Chondrocyte (in vitro differentiated cells): ENCODE measurements around the gene TMEM258. TPM values are rescaled to one million over a fixed set of nuclear protein-coding genes. Genes with fewer than 3 reads are reported as not detected.

Experiments used
- DNase-seq: peaks from one replicate; pipeline ENCODE4 v3.0.0; 2021; ENCODE audit warnings: mixed read lengths, low spot score
- H3K27ac Mint-ChIP-seq: one replicate; pipeline ENCODE4 v1.8.0; 2021; ENCODE audit warnings: mild to moderate bottlenecking, moderate library complexity, mixed read lengths; ENCODE audit not compliant: unreplicated experiment
- H3K27me3 Mint-ChIP-seq: 2 replicates; pipeline ENCODE4 v1.8.0; 2021; ENCODE audit warnings: low read depth, mixed read lengths
- H3K36me3 Mint-ChIP-seq: 2 replicates; pipeline ENCODE4 v1.8.0; 2021; ENCODE audit warnings: low read depth, mixed read lengths
- H3K4me1 Mint-ChIP-seq: 2 replicates; pipeline ENCODE4 v1.8.0; 2021; ENCODE audit warnings: low read depth, mild to moderate bottlenecking, mixed read lengths
- H3K4me3 Mint-ChIP-seq: one replicate; pipeline ENCODE4 v1.8.0; 2021; ENCODE audit warnings: mild to moderate bottlenecking, moderate library complexity, mixed read lengths; ENCODE audit not compliant: unreplicated experiment
- H3K9me3 Mint-ChIP-seq: 2 replicates; pipeline ENCODE4 v1.8.0; 2021; ENCODE audit warnings: low read depth, mixed read lengths
- CTCF ChIP-seq: fragments of 200-600 bp; sonication (generic); IDR thresholded peaks from 2 replicates; pipeline ENCODE4 v1.5.0; 2021; ENCODE audit warnings: antibody characterized with exemption, mild to moderate bottlenecking, moderate library complexity
- total RNA-seq: library from RNA; stranded (reverse); gene quantifications from 3 replicates; pipeline ENCODE4 v1.2.1, GENCODE V29; 2021

TMEM258 gene
- total RNA-seq, 1 donor from 2014 or later: 103 TPM

- Mint-ChIP-seq H3K4me1 (peaks cover 24% of the 10 kb centered on the region), H3K9me3 (no peaks in the 10 kb centered on the region), H3K4me3 (peak overlapping the region; percentile 94), H3K27me3 (no peaks in the 10 kb centered on the region), H3K36me3 (peaks cover 10% of the 10 kb centered on the region), H3K27ac (peak overlapping the region; percentile 100)
- DNase-seq: peak; percentile 70
- no peak for TF ChIP-seq CTCF
These were observed 857 bp upstream of the TMEM258 start for GRCh38 chr11:61793083-61793828.

- DNase-seq: no peak
- peak overlapping the region; percentile 94 for H3K4me3 Mint-ChIP-seq
These were observed 576 bp downstream of the TMEM258 start for GRCh38 chr11:61791737-61792309.

GRCh38 chr11:61787928-61788491 is 4.4 kb downstream of the TMEM258 start:
- H3K27ac Mint-ChIP-seq: no peak overlapping the region
- DNase-seq: no peak
- TF ChIP-seq CTCF: peak; percentile 73

More at GRCh38 chr11:61791737-61792309, 576 bp downstream of the TMEM258 start:
- Mint-ChIP-seq H3K36me3 (peaks cover 12% of the 10 kb centered on the region), H3K27me3 (no peaks in the 10 kb centered on the region), H3K27ac (peak overlapping the region; percentile 100), H3K4me1 (peaks cover 17% of the 10 kb centered on the region), H3K9me3 (no peaks in the 10 kb centered on the region)
- TF ChIP-seq CTCF: no peak

GRCh38 chr11:61785837-61786402 is 6.5 kb downstream of the TMEM258 start:
- Mint-ChIP-seq H3K4me3 (no peak overlapping the region), H3K36me3 (peaks cover 17% of the 10 kb centered on the region), H3K27ac (no peak overlapping the region), H3K27me3 (no peaks in the 10 kb centered on the region), H3K4me1 (peaks cover 20% of the 10 kb centered on the region), H3K9me3 (no peaks in the 10 kb centered on the region)
- peak; percentile 70 for DNase-seq
- TF ChIP-seq CTCF: no peak

More at GRCh38 chr11:61787928-61788491, 4.4 kb downstream of the TMEM258 start:
- H3K4me1 Mint-ChIP-seq: peaks cover 25% of the 10 kb centered on the region
- peaks cover 17% of the 10 kb centered on the region for H3K36me3 Mint-ChIP-seq
- no peak overlapping the region for H3K4me3 Mint-ChIP-seq
- H3K9me3 Mint-ChIP-seq: no peaks in the 10 kb centered on the region
- no peaks in the 10 kb centered on the region for H3K27me3 Mint-ChIP-seq

- H3K36me3 Mint-ChIP-seq: peaks cover 10% of the 10 kb centered on the region
- H3K4me3 Mint-ChIP-seq: no peak overlapping the region
- no peaks in the 10 kb centered on the region for H3K9me3 Mint-ChIP-seq
- no peaks in the 10 kb centered on the region for H3K27me3 Mint-ChIP-seq
- no peak for TF ChIP-seq CTCF
- DNase-seq: no peak
- peaks cover 20% of the 10 kb centered on the region for H3K4me1 Mint-ChIP-seq
- H3K27ac Mint-ChIP-seq: peak overlapping the region; percentile 13
These were observed 7.9 kb downstream of the TMEM258 start for GRCh38 chr11:61784506-61784805.
